ENCODE data around the gene CTBP2. TPM values are rescaled to one million over a fixed set of nuclear protein-coding genes. Genes with fewer than 3 reads are reported as not detected.

The CTBP2 gene
- total RNA-seq, 2 experiments from 2014 or later, result 0.15 to 0.43 TPM

DNA sequence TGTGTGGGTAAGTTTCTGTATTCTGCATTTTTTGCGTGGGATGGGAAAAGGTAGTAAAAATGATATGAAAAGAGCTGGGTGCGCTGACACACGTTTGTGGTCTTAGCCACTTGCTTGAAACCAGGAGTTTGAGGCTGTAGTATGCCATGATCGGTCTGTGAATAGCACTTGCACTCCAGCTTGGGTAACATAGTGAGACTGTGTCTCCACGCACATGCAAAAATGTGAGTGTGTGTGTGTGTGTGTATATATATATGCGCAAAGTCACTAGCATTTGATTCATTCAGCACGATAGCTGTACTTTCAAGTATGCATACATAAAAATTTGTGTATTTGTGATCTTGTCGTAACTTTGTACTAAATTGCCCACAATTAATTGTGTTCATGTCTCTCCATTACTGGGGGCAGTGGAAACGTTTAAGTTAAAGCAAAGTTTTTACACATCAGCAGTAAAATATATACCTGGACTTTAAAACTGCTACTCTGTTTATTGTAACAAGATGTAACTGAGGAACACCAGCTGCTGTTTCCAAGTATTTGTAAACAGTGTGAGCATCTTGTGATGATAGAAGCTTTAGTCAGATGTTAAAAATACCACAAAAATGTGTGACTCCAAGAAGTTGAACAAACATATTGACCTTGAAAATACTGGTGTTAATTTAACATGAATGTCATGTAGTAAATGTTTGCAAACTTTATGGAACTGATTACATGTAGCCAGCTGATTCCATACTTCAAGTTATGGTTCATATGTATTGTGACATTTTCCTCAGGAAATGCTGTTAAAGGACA, 216.9 kb downstream of the CTBP2 start:
- POLR2A ChIA-PET, result interaction anchor here (0.5 kb wide), 1 partner anchor 20 kb away, joined by 3 read pairs; no protein-coding TSS in a partner anchor
- Mint-ChIP-seq H3K27ac (no peak overlapping the region), H3K27me3 (no peaks in the 10 kb centered on the region), H3K9me3 (no peaks in the 10 kb centered on the region), H3K36me3 (ENCODE audit: low read depth) (peaks cover 11% of the 10 kb centered on the region), H3K4me1 (peaks cover 9% of the 10 kb centered on the region), H3K4me3 (no peak overlapping the region)
- CTCF ChIA-PET, result interaction anchor here (0.9 kb wide), 1 partner anchor 554 kb away, joined by 3 read pairs; no protein-coding TSS in a partner anchor
- DNase-seq, result no peak

DNA sequence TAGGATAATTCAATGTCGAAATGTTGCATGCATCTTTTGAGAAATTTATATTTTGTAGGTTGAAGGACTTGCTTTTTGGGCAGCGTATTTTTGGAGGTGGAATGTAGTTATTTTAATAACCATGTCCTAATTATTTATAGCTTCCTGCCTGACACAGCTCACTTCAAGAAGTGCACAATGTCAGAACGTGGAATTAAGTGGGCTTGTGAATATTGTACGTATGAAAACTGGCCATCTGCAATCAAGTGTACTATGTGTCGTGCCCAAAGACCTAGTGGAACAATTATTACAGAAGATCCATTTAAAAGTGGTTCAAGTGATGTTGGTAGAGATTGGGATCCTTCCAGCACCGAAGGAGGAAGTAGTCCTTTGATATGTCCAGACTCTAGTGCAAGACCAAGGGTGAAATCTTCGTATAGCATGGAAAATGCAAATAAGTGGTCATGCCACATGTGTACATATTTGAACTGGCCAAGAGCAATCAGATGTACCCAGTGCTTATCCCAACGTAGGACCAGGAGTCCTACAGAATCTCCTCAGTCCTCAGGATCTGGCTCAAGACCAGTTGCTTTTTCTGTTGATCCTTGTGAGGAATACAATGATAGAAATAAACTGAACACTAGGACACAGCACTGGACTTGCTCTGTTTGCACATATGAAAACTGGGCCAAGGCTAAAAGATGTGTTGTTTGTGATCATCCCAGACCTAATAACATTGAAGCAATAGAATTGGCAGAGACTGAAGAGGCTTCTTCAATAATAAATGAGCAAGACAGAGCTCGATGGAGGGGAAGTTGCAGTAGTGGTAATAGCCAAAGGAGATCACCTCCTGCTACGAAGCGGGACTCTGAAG, 217.8 kb downstream of the CTBP2 start:
- H3K4me3 Mint-ChIP-seq, result no peak overlapping the region
- peaks cover 9% of the 10 kb centered on the region for H3K4me1 Mint-ChIP-seq
- no peaks in the 10 kb centered on the region for H3K9me3 Mint-ChIP-seq
- POLR2A ChIA-PET, result no interaction called here
- CTCF ChIA-PET, result interaction anchor here (0.9 kb wide), 1 partner anchor 554 kb away, joined by 3 read pairs; no protein-coding TSS in a partner anchor
- no peaks in the 10 kb centered on the region for H3K27me3 Mint-ChIP-seq
- no peak overlapping the region for H3K27ac Mint-ChIP-seq
- no peak for DNase-seq
- peaks cover 11% of the 10 kb centered on the region for H3K36me3 Mint-ChIP-seq (ENCODE audit: low read depth)

DNA sequence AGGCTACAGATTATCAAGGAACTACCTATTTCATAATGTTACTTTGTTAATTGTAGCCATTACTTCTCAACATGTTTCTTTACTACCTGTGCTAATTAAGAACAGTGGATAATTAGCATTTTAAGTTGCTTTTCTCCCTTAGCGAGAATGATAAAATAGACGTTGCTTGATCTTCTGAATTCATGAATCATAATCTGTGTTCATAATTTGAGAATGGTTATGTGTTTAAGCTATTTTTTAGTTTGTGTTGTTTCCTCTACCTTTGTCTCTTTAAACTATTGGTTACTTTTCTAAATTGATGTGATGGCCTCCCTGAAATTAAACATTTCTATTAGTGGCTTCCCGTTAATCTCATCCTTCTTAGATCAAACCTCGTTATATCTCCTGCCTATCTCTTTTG, 218.5 kb downstream of the CTBP2 start, which contains the start of gene ZRANB1:
TSS of gene ZRANB1 (plus strand) at position 301 of the 400 bp plus-strand sequence. CDS start 371 bp downstream, outside the sequence.
- no peak within 1 kb of the TSS for H3K27ac Mint-ChIP-seq
- H3K4me1 Mint-ChIP-seq, result peaks cover 9% of the 10 kb centered on the region
- H3K4me3 Mint-ChIP-seq, result no peak within 1 kb of the TSS
- peaks cover 11% of the 10 kb centered on the region for H3K36me3 Mint-ChIP-seq (ENCODE audit: low read depth)
- H3K9me3 Mint-ChIP-seq, result no peaks in the 10 kb centered on the region
- H3K27me3 Mint-ChIP-seq, result no peaks in the 10 kb centered on the region
- DNase-seq, result no peak
- ChIA-PET POLR2A (no interaction called here), CTCF (no interaction called here)

DNA sequence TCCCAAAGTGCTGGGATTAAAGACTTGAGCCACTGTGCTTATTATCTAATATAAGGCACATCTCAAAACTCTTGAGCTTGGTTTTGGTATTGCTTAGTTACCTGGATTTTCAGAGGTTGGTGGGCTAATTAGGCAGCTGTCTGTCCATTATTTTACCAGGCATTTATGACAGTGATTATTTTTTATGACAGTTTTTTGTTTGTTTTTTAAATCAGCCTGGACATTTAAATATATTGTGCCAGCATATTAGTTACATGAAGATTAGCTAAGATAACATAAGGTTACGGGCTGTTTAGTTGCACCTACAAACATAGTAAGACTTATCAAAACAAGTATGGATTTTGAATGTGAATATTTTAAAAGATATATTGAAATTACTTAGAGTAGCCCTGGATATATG, 221.1 kb downstream of the CTBP2 start:
- ChIA-PET CTCF (interaction anchor here (1.1 kb wide), 1 partner anchor 53 kb away, joined by 3 read pairs; no protein-coding TSS in a partner anchor), POLR2A (interaction anchor here (0.7 kb wide), 1 partner anchor 22 kb away, joined by 3 read pairs; no protein-coding TSS in a partner anchor)
- Mint-ChIP-seq H3K9me3 (no peaks in the 10 kb centered on the region), H3K27ac (no peak overlapping the region), H3K4me3 (no peak overlapping the region), H3K4me1 (peaks cover 20% of the 10 kb centered on the region), H3K36me3 (ENCODE audit: low read depth) (peaks cover 13% of the 10 kb centered on the region), H3K27me3 (no peaks in the 10 kb centered on the region)
- no peak for DNase-seq

DNA sequence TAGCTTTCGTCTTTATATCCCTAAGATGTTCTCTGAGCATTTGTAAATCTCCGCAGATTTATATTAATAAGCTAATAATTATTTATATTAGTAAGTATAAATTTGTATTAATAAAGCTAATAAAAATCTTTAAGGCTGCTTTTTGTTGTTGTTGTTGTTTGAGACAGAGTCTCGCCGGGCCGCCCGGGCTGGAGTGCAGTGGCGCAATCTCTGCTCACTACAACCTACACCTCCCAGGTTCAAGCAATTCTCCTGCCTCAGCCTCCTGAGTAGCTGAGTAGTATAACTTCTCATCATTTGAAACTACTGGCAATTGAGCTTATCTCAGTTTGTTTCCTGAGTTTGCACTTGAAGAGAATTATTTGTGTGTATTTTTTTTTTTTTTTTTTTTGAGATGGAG, 223.6 kb downstream of the CTBP2 start:
- Mint-ChIP-seq H3K36me3 (ENCODE audit: low read depth) (peaks cover 8% of the 10 kb centered on the region), H3K4me3 (no peak overlapping the region), H3K27me3 (no peaks in the 10 kb centered on the region), H3K9me3 (peaks cover 2% of the 10 kb centered on the region), H3K4me1 (peaks cover 11% of the 10 kb centered on the region), H3K27ac (no peak overlapping the region)
- no peak for DNase-seq
- CTCF ChIA-PET, result interaction anchor here (0.9 to 1.3 kb wide), 2 partner anchors 10 to 36 kb away, joined by 4 to 5 read pairs; no protein-coding TSS in a partner anchor
- POLR2A ChIA-PET, result no interaction called here

DNA sequence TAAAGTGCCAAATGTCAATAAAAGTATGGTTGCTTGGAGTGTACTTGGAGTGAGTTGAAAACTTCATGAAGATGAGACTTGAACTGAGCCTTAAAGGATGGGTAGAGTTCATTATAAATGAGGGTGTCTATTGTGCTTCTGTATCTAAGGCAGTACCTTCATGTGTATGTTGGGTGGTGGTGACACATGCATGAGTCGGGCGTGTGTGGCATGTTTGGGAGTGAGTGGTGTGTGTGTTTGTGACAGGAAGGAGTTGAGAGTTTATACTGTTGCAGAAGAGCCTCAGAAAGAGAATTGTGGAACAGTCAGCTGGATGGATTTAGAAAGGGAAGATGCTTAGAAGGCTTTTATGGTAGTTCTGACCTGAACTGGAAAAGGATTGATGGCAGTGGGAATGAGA, 224.4 kb downstream of the CTBP2 start:
- CTCF ChIA-PET, result interaction anchor here (1.3 kb wide), 1 partner anchor 11 kb away, joined by 4 read pairs; no protein-coding TSS in a partner anchor
- POLR2A ChIA-PET, result no interaction called here
- Mint-ChIP-seq H3K4me3 (no peak overlapping the region), H3K27me3 (no peaks in the 10 kb centered on the region), H3K36me3 (ENCODE audit: low read depth) (peaks cover 11% of the 10 kb centered on the region), H3K9me3 (peaks cover 3% of the 10 kb centered on the region), H3K4me1 (peaks cover 11% of the 10 kb centered on the region), H3K27ac (no peak overlapping the region)
- no peak for DNase-seq

Other genes with a start within 250 kb of the CTBP2 start
- gene ZRANB1, start 218.4 kb downstream of the CTBP2 start, total RNA-seq, result 10 to 100 TPM; 11.2 to 12.3 TPM